ENCODE results near the gene NFATC2IP.

NFATC2IP gene

DNA sequence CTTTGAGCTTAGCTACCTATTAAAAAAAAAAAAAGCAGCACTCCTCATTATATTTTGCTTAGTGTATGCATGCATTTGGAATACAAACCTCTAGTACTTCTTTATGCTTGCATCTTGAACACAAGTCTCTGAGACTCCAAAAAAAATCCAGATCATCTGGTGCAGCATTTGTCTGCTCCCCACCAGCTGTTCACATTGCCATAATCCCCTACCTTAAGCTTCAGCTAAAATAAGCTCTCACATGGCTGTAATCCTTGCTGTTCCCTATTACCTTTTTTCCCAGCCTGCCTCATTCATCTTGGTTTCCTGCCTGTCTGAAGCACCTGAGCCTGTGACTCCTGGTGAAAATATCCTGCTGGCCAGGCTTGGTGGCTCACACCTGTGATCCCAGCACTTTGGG lies 7.5 kb upstream of the NFATC2IP start:
- TF ChIP-seq CTCF (IDR thresholded peaks at IDR 0.05; ENCODE audit: low read depth, low read length, missing control alignments), result no peak
- H3K4me3 ChIP-seq (ENCODE audit: low read depth, low read length), result no peak overlapping the region
- DNase-seq (ENCODE audit: low read depth), result no peak

- no peak for DNase-seq (ENCODE audit: low read depth)
- TF ChIP-seq CTCF (IDR thresholded peaks at IDR 0.05; ENCODE audit: low read depth, low read length, missing control alignments), result no peak
- no peak overlapping the region for H3K4me3 ChIP-seq (ENCODE audit: low read depth, low read length)
Observed at GRCh38 chr16:28946681-28947080, 4.1 kb upstream of the NFATC2IP start.

- H3K4me3 ChIP-seq (ENCODE audit: low read depth, low read length), result peak overlapping the region; percentile 99
- no peak for TF ChIP-seq CTCF (IDR thresholded peaks at IDR 0.05; ENCODE audit: low read depth, low read length, missing control alignments)
- DNase-seq (ENCODE audit: low read depth), result no peak
Observed at GRCh38 chr16:28951410-28951943, 740 bp downstream of the NFATC2IP start.

DNA sequence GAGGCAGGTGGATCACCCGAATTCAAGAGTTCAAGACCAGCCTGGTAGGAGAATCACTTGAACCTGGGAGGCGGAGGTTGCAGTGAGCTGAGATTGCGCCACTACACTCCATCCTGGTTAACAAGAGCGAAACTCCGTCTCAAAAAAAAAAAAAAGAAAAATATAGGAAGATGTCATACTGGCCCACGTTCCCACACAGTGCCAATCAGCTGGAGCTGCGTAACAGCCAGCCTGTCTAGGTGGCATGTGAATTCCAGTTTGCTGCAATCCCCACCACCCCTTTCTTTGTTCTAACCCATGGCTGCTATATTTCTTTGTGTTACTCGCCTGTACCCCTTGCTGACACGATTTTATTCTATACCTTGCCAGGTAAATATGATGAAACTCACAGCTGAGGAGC lies 7.5 kb downstream of the NFATC2IP start:
- no peak for TF ChIP-seq CTCF (IDR thresholded peaks at IDR 0.05; ENCODE audit: low read depth, low read length, missing control alignments)
- H3K4me3 ChIP-seq (ENCODE audit: low read depth, low read length), result no peak overlapping the region
- no peak for DNase-seq (ENCODE audit: low read depth)

GRCh38 chr16:28958836-28959235 lies 8.1 kb downstream of the NFATC2IP start:
- TF ChIP-seq CTCF (IDR thresholded peaks at IDR 0.05; ENCODE audit: low read depth, low read length, missing control alignments), result no peak
- DNase-seq (ENCODE audit: low read depth), result no peak
- no peak overlapping the region for H3K4me3 ChIP-seq (ENCODE audit: low read depth, low read length)

DNA sequence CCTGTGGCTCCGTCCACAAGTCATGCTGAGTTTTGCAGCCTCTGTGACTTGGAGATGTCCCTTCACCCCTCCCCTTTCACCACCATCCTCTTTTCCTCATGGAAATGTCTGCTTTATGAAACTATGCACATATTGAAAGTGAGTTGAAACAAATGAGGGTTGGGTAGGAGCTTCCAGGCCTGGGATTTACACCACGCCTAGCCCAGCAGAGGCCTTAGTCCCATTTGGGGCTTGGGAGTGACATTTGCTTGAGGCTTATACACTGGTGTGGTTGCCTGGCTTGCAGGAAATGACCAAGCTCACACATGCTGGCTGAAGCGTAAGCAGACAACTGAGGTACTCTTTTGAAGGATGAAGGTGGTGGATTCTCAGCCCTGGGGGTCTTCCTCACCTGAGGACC lies 13.3 kb downstream of the NFATC2IP start:
- no peak for DNase-seq (ENCODE audit: low read depth)
- TF ChIP-seq CTCF (IDR thresholded peaks at IDR 0.05; ENCODE audit: low read depth, low read length, missing control alignments), result no peak
- H3K4me3 ChIP-seq (ENCODE audit: low read depth, low read length), result no peak overlapping the region

GRCh38 chr16:28964496-28964895 lies 13.8 kb downstream of the NFATC2IP start:
- DNase-seq (ENCODE audit: low read depth), result no peak
- TF ChIP-seq CTCF (IDR thresholded peaks at IDR 0.05; ENCODE audit: low read depth, low read length, missing control alignments), result no peak
- H3K4me3 ChIP-seq (ENCODE audit: low read depth, low read length), result no peak overlapping the region
